ENCODE measurements around the gene MYL9.

DNA sequence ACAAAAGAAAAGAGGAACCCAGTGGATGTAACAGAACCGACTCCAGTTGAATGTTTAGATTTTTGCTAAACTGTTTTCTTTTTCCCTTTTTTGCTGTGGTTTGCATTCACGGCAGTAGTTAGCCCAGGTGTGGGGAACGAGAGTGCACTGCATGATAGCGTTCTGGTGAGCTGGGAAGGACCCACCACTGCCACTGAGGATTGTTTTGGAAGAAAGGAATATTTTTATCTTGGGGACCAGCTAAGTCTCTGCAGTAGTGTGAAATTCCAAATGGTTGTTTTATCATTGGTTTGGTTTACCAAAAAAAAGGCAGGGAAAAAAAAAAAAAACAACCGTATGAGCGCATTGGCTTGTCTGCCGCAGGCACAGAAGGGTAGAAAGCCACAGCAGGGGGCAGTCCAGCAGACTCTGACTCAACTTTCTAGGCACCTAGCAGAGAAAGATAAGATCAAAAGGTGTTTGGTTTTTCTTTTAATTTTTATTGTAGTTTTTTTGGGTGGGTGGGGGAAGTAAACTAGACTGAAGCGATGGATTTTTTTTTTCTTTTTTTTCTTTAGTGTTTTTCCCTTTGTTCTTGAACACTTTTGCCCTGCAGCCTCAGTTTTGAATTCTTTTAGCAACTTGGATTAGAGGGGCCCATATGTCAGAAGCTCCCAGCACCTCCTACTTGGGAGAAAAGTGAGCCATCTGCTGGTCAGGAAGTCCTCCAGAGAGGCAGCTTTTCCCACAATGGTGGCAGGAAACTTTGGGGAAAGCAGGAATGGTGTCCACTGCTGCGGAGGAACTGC lies 50.7 kb downstream of the MYL9 start:
- TF ChIP-seq SMC3 (conservative IDR thresholded peaks at IDR 0.05; ENCODE audit: poor library complexity), result peak; percentile 52
- TF ChIP-seq, protein P1, sequence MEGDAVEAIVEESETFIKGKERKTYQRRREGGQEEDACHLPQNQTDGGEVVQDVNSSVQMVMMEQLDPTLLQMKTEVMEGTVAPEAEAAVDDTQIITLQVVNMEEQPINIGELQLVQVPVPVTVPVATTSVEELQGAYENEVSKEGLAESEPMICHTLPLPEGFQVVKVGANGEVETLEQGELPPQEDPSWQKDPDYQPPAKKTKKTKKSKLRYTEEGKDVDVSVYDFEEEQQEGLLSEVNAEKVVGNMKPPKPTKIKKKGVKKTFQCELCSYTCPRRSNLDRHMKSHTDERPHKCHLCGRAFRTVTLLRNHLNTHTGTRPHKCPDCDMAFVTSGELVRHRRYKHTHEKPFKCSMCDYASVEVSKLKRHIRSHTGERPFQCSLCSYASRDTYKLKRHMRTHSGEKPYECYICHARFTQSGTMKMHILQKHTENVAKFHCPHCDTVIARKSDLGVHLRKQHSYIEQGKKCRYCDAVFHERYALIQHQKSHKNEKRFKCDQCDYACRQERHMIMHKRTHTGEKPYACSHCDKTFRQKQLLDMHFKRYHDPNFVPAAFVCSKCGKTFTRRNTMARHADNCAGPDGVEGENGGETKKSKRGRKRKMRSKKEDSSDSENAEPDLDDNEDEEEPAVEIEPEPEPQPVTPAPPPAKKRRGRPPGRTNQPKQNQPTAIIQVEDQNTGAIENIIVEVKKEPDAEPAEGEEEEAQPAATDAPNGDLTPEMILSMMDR (IDR thresholded peaks at IDR 0.05; ENCODE audit: poor library complexity, severe bottlenecking), result peak; percentile 40
- TF ChIP-seq RAD21 (conservative IDR thresholded peaks at IDR 0.05), result no peak
- no peak for TF ChIP-seq EP300 (conservative IDR thresholded peaks at IDR 0.05; ENCODE audit: poor library complexity, severe bottlenecking)
- no peak for TF ChIP-seq EZH2 (IDR thresholded peaks at IDR 0.05; ENCODE audit: borderline replicate concordance, insufficient read depth, low read length, poor library complexity, severe bottlenecking)
- TF ChIP-seq MXI1 (conservative IDR thresholded peaks at IDR 0.05; ENCODE audit: poor library complexity, severe bottlenecking), result no peak
- TF ChIP-seq POLR2AphosphoS5 (IDR thresholded peaks at IDR 0.05), result no peak
- no peak for TF ChIP-seq TAF1 (IDR thresholded peaks at IDR 0.05; ENCODE audit: low read depth)
